ENCODE data around the gene TSPAN5. TPM values are rescaled to one million over a fixed set of nuclear protein-coding genes. Genes with fewer than 3 reads are reported as not detected.

Gene TSPAN5
- total RNA-seq, 6 experiments from 2014 or later = 59.6 to 75.4 (median 67.6) TPM

- Mint-ChIP-seq H3K36me3 (ENCODE audit: low read depth) (peaks cover 14% of the 10 kb centered on the region; the same call in 1 of the 2 replicates), H3K27ac (peak overlapping the region; percentile 67), H3K9me3 (no peaks in the 10 kb centered on the region), H3K4me3 (no peak overlapping the region), H3K4me1 (ENCODE audit: low read depth) (peaks cover 100% of the 10 kb centered on the region), H3K27me3 (ENCODE audit: insufficient read depth) (no peaks in the 10 kb centered on the region)
- DNase-seq = peak; percentile 69
- TF ChIP-seq, protein P1, sequence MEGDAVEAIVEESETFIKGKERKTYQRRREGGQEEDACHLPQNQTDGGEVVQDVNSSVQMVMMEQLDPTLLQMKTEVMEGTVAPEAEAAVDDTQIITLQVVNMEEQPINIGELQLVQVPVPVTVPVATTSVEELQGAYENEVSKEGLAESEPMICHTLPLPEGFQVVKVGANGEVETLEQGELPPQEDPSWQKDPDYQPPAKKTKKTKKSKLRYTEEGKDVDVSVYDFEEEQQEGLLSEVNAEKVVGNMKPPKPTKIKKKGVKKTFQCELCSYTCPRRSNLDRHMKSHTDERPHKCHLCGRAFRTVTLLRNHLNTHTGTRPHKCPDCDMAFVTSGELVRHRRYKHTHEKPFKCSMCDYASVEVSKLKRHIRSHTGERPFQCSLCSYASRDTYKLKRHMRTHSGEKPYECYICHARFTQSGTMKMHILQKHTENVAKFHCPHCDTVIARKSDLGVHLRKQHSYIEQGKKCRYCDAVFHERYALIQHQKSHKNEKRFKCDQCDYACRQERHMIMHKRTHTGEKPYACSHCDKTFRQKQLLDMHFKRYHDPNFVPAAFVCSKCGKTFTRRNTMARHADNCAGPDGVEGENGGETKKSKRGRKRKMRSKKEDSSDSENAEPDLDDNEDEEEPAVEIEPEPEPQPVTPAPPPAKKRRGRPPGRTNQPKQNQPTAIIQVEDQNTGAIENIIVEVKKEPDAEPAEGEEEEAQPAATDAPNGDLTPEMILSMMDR (IDR thresholded peaks at IDR 0.05) = no peak
These were observed 15.4 kb downstream of the TSPAN5 start for GRCh38 chr4:98642991-98643426.

DNA sequence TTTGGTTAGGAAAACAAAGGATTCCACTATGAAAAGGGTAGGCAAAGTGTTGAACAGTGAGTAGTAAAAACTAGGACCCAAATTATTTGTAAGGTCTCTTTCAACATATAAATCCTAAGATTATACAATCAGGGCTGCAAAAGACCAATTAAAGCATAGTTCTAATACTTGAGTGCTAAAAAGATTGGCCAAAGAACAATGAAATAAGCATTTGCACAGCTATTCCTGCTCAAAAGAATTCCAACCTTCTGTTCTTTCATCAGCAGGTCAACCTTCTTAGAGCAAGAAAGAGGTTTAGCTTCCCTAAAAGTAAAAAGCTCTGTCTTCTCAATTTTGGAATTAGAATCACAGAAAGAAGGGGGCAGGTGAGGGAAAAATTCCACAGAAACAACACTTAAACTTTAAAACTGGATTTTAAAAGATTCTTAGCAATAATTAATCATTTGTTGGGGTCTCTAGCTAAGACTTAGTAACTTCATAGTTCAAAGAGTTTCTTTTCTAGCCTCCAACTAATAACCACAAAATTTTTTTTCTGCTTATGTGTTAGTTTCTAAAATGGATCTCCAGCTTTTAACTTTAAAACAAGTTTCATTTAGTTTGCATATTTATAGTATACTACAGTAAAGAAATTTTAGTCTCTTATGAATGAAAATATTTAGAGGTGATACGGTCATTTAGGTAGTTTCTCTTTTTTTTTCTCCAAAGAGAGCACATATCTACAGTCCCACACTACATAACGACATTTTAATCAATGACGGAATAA, 16.3 kb downstream of the TSPAN5 start:
- TF ChIP-seq, protein P1 (IDR thresholded peaks at IDR 0.05) = no peak
- Mint-ChIP-seq H3K4me1 (ENCODE audit: low read depth) (peaks cover 94% of the 10 kb centered on the region), H3K9me3 (no peaks in the 10 kb centered on the region), H3K4me3 (no peak overlapping the region), H3K27ac (peak overlapping the region; percentile 36), H3K27me3 (ENCODE audit: insufficient read depth) (no peaks in the 10 kb centered on the region), H3K36me3 (ENCODE audit: low read depth) (peaks cover 14% of the 10 kb centered on the region; the same call in 1 of the 2 replicates)
- DNase-seq = no peak

DNA sequence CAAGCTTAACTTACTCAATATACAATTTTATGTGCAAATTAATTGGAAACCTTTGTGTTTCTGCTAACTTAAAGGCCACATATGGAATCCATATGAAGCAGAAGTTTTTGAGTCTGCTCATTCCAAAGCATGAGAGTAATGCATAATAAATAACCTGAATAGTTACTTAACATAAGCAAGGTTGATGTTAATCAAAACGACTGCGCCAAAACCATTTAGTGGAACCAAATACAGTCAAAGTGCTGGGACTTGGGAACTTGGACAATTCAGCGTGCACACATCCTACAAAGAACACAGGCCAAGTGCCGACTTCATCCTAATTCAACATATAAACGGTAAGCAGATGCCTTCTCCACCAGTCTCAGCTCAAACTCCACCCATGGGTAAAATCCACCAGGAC, 17.0 kb downstream of the TSPAN5 start:
- Mint-ChIP-seq H3K9me3 (no peaks in the 10 kb centered on the region), H3K4me1 (ENCODE audit: low read depth) (peaks cover 87% of the 10 kb centered on the region), H3K27me3 (ENCODE audit: insufficient read depth) (no peaks in the 10 kb centered on the region), H3K4me3 (no peak overlapping the region), H3K27ac (peak overlapping the region; percentile 36), H3K36me3 (ENCODE audit: low read depth) (peaks cover 14% of the 10 kb centered on the region; the same call in 1 of the 2 replicates)
- no peak for DNase-seq
- TF ChIP-seq, protein P1 (IDR thresholded peaks at IDR 0.05) = no peak

- no peak for DNase-seq
- no peaks in the 10 kb centered on the region for H3K27me3 Mint-ChIP-seq (ENCODE audit: insufficient read depth)
- H3K4me1 Mint-ChIP-seq (ENCODE audit: low read depth) = peaks cover 69% of the 10 kb centered on the region
- H3K4me3 Mint-ChIP-seq = peak overlapping the region; percentile 39
- H3K36me3 Mint-ChIP-seq (ENCODE audit: low read depth) = peaks cover 8% of the 10 kb centered on the region; the same call in 1 of the 2 replicates
- H3K27ac Mint-ChIP-seq = peak overlapping the region; percentile 67
- TF ChIP-seq, protein P1 (IDR thresholded peaks at IDR 0.05) = no peak
- H3K9me3 Mint-ChIP-seq = no peaks in the 10 kb centered on the region
These were observed 18.9 kb downstream of the TSPAN5 start for GRCh38 chr4:98639523-98639922.

DNA sequence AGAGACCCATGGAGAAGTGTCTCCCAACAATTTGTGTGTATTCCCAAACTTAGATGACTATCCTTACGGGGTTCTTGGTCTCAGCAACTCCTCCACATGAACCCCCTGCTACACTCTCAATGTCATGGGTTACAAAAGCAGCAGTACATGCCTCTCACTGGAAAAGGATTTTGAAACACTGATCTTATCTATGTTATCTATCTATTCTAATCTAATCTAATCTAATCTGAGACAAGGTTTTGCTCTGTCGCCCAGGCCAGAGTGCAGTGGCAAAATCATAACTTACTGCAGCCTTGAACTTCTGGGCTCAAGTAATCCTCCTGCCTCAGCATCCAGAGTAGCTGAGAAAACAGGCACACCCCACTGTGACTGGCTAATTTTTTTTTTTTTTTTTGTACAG, 19.3 kb downstream of the TSPAN5 start:
- Mint-ChIP-seq H3K27ac (peak overlapping the region; percentile 67), H3K4me3 (no peak overlapping the region), H3K4me1 (ENCODE audit: low read depth) (peaks cover 65% of the 10 kb centered on the region), H3K27me3 (ENCODE audit: insufficient read depth) (no peaks in the 10 kb centered on the region), H3K9me3 (no peaks in the 10 kb centered on the region), H3K36me3 (ENCODE audit: low read depth) (peaks cover 8% of the 10 kb centered on the region; the same call in 1 of the 2 replicates)
- no peak for DNase-seq
- TF ChIP-seq, protein P1 (IDR thresholded peaks at IDR 0.05) = no peak

All from HFFc6 (cell line).